GM12878 (cell line): ENCODE results near the gene OLFM1. TPM values are rescaled to one million over a fixed set of nuclear protein-coding genes. Genes with fewer than 3 reads are reported as not detected.

ENCODE experiments used
- ATAC-seq: fragments of 200-7000 bp; cut with Tn5 transposase; 3 replicates; pipeline ENCODE4 v1.9.1; 2020; ENCODE audit warnings: mild to moderate bottlenecking, moderate library complexity
- BruUV-seq: library from RNA; stranded (reverse); fragments of 400-500 nt; replicated peaks from 2 replicates; lab custom pipeline; 2021; lab: Mats Ljungman, UMichigan
- CTCF ChIA-PET: fragments of 300-600 bp; sonication (Branson Sonifier 250); formaldehyde crosslinking; extraction: SDS; loops from one replicate; lab custom pipeline; 2021; ENCODE audit warnings: inconsistent platforms; lab: Yijun Ruan, JAX
- POLR2A ChIA-PET: fragments of 350-600 bp; formaldehyde crosslinking; extraction: SDS; loops from one replicate; lab custom pipeline; 2021; ENCODE audit warnings: inconsistent platforms; lab: Charles Lee
- RAD21 ChIA-PET: fragments of 300-600 bp; sonication (Branson Sonifier 250); formaldehyde crosslinking; loops from one replicate; lab custom pipeline; 2023; ENCODE audit warnings: antibody characterized with exemption; ENCODE audit not compliant: unreplicated experiment; lab: Charles Lee
- SMC1A ChIA-PET: fragments of 300-600 bp; sonication (Branson Sonifier 250); formaldehyde crosslinking; loops from one replicate; lab custom pipeline; 2023; ENCODE audit not compliant: unreplicated experiment, uncharacterized antibody; lab: Charles Lee
- DNase-seq: peaks from one replicate; pipeline ENCODE4 v3.0.0-alpha.2; 2011; ENCODE audit warnings: low read depth, low spot score
- FAIRE-seq: peaks from 3 replicates; lab custom pipeline; 2011; peaks lifted over from hg19 to GRCh38; lab: Jason Lieb, UNC
- H2AFZ ChIP-seq: 2 replicates; pipeline ENCODE4 v1.6.0; 2011; ENCODE audit warnings: low read depth, low read length, control low read depth; ENCODE audit not compliant: control insufficient read depth
- H3K27ac ChIP-seq: 2 replicates; pipeline ENCODE4 v1.5.1; 2011; ENCODE audit warnings: control low read depth; ENCODE audit not compliant: control insufficient read depth, insufficient read depth
- H3K27me3 ChIP-seq, 2 experiments: replicated peaks in 1 of 2; 2 replicates each; pipeline versions ENCODE4 v1.6.0 to v1.6.1; 2011; ENCODE audit warnings: low read length in 1 of 2; ENCODE audit not compliant: control insufficient read depth in 2 of 2, insufficient read depth in 2 of 2
- H3K36me3 ChIP-seq, 2 experiments: 2 replicates each; pipeline ENCODE4 v1.5.1; 2011; ENCODE audit warnings: low read length in 1 of 2; ENCODE audit not compliant: control insufficient read depth in 2 of 2, insufficient read depth in 2 of 2
- H3K4me1 ChIP-seq: 2 replicates; pipeline ENCODE4 v1.6.1; 2011; ENCODE audit warnings: mild to moderate bottlenecking, low read length, moderate library complexity, mixed read lengths; ENCODE audit not compliant: control insufficient read depth, insufficient read depth
- H3K4me2 ChIP-seq: 2 replicates; pipeline ENCODE4 v1.6.0; 2011; ENCODE audit warnings: control low read depth; ENCODE audit not compliant: control insufficient read depth, insufficient read depth
- H3K4me3 ChIP-seq: fragments of 200-600 bp; sonication (generic); 2 replicates; pipeline ENCODE4 v1.5.1; 2016
- H3K79me2 ChIP-seq: 2 replicates; pipeline ENCODE4 v1.6.0; 2011; ENCODE audit warnings: low read length; ENCODE audit not compliant: control insufficient read depth, insufficient read depth
- H3K9ac ChIP-seq: 2 replicates; pipeline ENCODE4 v1.8.0; 2011; ENCODE audit warnings: low read length, control low read depth, mixed read lengths; ENCODE audit not compliant: control insufficient read depth, insufficient read depth
- H3K9me3 ChIP-seq: replicated peaks from 3 replicates; pipeline ENCODE4 v1.5.1; 2011; ENCODE audit warnings: mild to moderate bottlenecking, low read length; ENCODE audit not compliant: control insufficient read depth, insufficient read depth
- H4K20me1 ChIP-seq: 2 replicates; pipeline ENCODE4 v1.6.0; 2011; ENCODE audit not compliant: control insufficient read depth, insufficient read depth
- CHD4 ChIP-seq: fragments of 200-600 bp; sonication (generic); IDR thresholded peaks from 2 replicates; pipeline ENCODE4 v1.6.1; 2016; ENCODE audit warnings: mild to moderate bottlenecking
- EZH2 ChIP-seq: IDR thresholded peaks from 2 replicates; pipeline ENCODE4 v1.6.1; 2012; ENCODE audit warnings: low read depth, mild to moderate bottlenecking, control low read depth, inconsistent platforms, low read length, borderline replicate concordance; ENCODE audit not compliant: control insufficient read depth
- IRF4 ChIP-seq: IDR thresholded peaks from 2 replicates; pipeline ENCODE4 v1.6.1; 2011; ENCODE audit warnings: low read depth, low read length
- NFIC ChIP-seq: IDR thresholded peaks from 2 replicates; pipeline ENCODE4 v1.6.1; 2012; ENCODE audit warnings: low read depth, mild to moderate bottlenecking, inconsistent platforms, low read length, moderate library complexity
- NRF1 ChIP-seq: conservative IDR thresholded peaks from 2 replicates; pipeline ENCODE4 v1.6.1; 2011; ENCODE audit warnings: mild to moderate bottlenecking, low read depth, low read length, improper control_type of control experiment
- SPI1 ChIP-seq: IDR thresholded peaks from 2 replicates; pipeline ENCODE4 v1.6.1; 2011; ENCODE audit warnings: low read depth, mild to moderate bottlenecking, low read length, moderate library complexity, borderline replicate concordance; ENCODE audit not compliant: insufficient read depth
- ZNF384 ChIP-seq: IDR thresholded peaks from 2 replicates; pipeline ENCODE4 v1.6.1; 2012; ENCODE audit warnings: low read depth, mild to moderate bottlenecking, low read length, improper control_type of control experiment, borderline replicate concordance
- WGBS: methylation state at CpG from one replicate; pipeline ENCODE4 v1.1.6; 2016; ENCODE audit warnings: low lambda C conversion rate; ENCODE audit not compliant: insufficient replicate concordance, insufficient coverage; ENCODE audit errors: missing lambda C conversion rate; 5-methylcytosine and 5-hydroxymethylcytosine counted together
- in situ Hi-C: fragments of 300-500 bp; cut with MboI; formaldehyde crosslinking; loops from 9 replicates; pipeline ENCODE4 v1.14.3; 2018; ENCODE audit warnings: mixed read lengths
- intact Hi-C: fragments of 100-400 bp; cut with micrococcal nuclease; formaldehyde crosslinking; loops from one replicate; pipeline ENCODE4 v1.14.2; 2022; ENCODE audit not compliant: unreplicated experiment
- polyA plus RNA-seq, 11 experiments: library from polyadenylated mRNA; depleted of rRNA in 4 of 11; unstranded in 6 of 11; stranded (reverse) in 5 of 11; fragments of >200 nt; fragmentation: Nextera tagmentation in 4 of 11; fragmentation: Illumina TruSeq in 1 of 11; extraction: Ambion mirVana in 4 of 11; extraction: Trizol in 1 of 11; gene quantifications; 1 replicate in 1 of 11; 2 replicates in 10 of 11; pipeline versions ENCODE4 v1.2.1 to v1.2.3, GENCODE V29; 2011 to 2016; ENCODE audit warnings: inconsistent platforms in 2 of 11, missing spikeins in 2 of 11, low read depth in 1 of 11
- total RNA-seq, 4 experiments: library from RNA; depleted of rRNA in 3 of 4; stranded (reverse); fragments of >200 nt in 3 of 4; fragmentation: Illumina TruSeq in 1 of 4; extraction: Trizol in 1 of 4; gene quantifications; 2 replicates each; pipeline versions ENCODE4 v1.2.1 to v1.2.3, GENCODE V29; 2013 to 2021
- TF ChIP-seq, protein P1 (sequence below): IDR thresholded peaks from 2 replicates; pipeline ENCODE4 v1.6.1; 2011; ENCODE audit warnings: borderline replicate concordance, low read depth, mild to moderate bottlenecking, moderate library complexity, low read length; ENCODE audit not compliant: insufficient read depth, poor library complexity, severe bottlenecking
- TF ChIP-seq, protein P2 (sequence below): IDR thresholded peaks from 2 replicates; pipeline ENCODE4 v1.6.1; 2012; ENCODE audit warnings: low read depth, low read length, improper control_type of control experiment
- TF ChIP-seq, protein P3 (sequence below): fragments of 450-650 bp; formaldehyde crosslinking; IDR thresholded peaks from 2 replicates; pipeline ENCODE4 v1.4.0; 2022; ENCODE audit warnings: mild to moderate bottlenecking, moderate library complexity
- TF ChIP-seq, protein P4 (sequence below): fragments of 150-350 bp; IDR thresholded peaks from 2 replicates; pipeline ENCODE4 v1.6.1; 2014; ENCODE audit warnings: mild to moderate bottlenecking, low read depth, low read length

OLFM1 gene
- total and polyA plus RNA-seq, 10 of the 15 experiments (the other 5 are each of a cell fraction or from before 2014, with no cell fraction given): not detected

DNA sequence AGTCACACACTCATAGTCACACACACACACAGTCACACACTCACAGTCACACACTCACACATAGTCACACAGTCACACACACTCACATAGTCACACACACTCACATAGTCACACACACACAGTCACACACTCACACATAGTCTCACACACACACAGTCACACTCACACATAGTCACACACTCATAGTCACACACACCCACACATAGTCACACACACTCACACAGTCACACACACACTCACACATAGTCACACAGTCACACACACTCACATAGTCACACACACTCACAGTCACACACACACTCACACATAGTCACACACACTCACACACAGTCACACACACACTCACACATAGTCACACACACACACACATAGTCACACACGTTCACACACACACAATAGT, 4.1 kb downstream of the OLFM1 start (continued):
- TF ChIP-seq, protein P1, sequence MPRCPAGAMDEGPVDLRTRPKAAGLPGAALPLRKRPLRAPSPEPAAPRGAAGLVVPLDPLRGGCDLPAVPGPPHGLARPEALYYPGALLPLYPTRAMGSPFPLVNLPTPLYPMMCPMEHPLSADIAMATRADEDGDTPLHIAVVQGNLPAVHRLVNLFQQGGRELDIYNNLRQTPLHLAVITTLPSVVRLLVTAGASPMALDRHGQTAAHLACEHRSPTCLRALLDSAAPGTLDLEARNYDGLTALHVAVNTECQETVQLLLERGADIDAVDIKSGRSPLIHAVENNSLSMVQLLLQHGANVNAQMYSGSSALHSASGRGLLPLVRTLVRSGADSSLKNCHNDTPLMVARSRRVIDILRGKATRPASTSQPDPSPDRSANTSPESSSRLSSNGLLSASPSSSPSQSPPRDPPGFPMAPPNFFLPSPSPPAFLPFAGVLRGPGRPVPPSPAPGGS: peak; percentile 88
- TF ChIP-seq CHD4 (no peak), NFIC (peak; percentile 56; the same call in 1 of the 2 replicates)

DNA sequence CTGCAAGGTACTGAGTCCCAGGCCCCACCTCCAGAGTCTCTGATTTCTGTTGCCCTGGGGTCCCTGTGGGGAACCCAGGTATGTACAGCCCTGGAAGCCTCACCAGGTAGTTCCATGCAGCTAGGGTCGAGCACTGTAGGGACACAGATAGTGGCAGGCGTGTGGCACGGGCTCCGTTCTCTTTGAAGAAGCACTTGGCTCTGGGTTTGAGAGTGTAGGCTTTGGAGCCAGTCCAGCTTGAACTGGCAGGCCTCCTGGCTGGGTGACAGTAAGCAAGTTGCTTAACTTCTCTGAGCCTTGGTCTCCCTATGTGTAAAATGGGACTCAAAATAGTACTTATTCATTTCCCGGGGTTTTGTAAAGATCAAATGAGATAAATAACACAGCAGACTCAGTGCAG, 5.6 kb downstream of the OLFM1 start:
- no peak overlapping the region for H3K27ac ChIP-seq
- H3K9me3 ChIP-seq: no peaks in the 10 kb centered on the region
- ChIA-PET CTCF (no interaction called here), RAD21 (no interaction called here), POLR2A (no interaction called here), SMC1A (no interaction called here)
- no TSS peak for BruUV-seq
- H3K4me1 ChIP-seq: no peaks in the 10 kb centered on the region
- intact Hi-C loops: no loop called here
- H3K9ac ChIP-seq: no peak overlapping the region
- in situ Hi-C loops: no loop called here
- ATAC-seq (no peak), FAIRE-seq (no peak), DNase-seq (no peak)
- no peaks in the 10 kb centered on the region for H4K20me1 ChIP-seq
- 4% methylated on average over 5 of the region's 5 CpGs for WGBS
- H3K36me3 ChIP-seq: no peaks in the 10 kb centered on the region
- H3K4me2 ChIP-seq: no peak overlapping the region
- no peak overlapping the region for H3K4me3 ChIP-seq
- no peak overlapping the region for H2AFZ ChIP-seq
- peaks cover 3 to 4% of the 10 kb centered on the region in 2 experiments for H3K27me3 ChIP-seq
- H3K79me2 ChIP-seq: no peaks in the 10 kb centered on the region
- TF ChIP-seq, protein P2, sequence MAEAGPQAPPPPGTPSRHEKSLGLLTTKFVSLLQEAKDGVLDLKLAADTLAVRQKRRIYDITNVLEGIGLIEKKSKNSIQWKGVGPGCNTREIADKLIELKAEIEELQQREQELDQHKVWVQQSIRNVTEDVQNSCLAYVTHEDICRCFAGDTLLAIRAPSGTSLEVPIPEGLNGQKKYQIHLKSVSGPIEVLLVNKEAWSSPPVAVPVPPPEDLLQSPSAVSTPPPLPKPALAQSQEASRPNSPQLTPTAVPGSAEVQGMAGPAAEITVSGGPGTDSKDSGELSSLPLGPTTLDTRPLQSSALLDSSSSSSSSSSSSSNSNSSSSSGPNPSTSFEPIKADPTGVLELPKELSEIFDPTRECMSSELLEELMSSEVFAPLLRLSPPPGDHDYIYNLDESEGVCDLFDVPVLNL: no peak
- TF ChIP-seq, protein P1: no peak
- TF ChIP-seq, protein P3, sequence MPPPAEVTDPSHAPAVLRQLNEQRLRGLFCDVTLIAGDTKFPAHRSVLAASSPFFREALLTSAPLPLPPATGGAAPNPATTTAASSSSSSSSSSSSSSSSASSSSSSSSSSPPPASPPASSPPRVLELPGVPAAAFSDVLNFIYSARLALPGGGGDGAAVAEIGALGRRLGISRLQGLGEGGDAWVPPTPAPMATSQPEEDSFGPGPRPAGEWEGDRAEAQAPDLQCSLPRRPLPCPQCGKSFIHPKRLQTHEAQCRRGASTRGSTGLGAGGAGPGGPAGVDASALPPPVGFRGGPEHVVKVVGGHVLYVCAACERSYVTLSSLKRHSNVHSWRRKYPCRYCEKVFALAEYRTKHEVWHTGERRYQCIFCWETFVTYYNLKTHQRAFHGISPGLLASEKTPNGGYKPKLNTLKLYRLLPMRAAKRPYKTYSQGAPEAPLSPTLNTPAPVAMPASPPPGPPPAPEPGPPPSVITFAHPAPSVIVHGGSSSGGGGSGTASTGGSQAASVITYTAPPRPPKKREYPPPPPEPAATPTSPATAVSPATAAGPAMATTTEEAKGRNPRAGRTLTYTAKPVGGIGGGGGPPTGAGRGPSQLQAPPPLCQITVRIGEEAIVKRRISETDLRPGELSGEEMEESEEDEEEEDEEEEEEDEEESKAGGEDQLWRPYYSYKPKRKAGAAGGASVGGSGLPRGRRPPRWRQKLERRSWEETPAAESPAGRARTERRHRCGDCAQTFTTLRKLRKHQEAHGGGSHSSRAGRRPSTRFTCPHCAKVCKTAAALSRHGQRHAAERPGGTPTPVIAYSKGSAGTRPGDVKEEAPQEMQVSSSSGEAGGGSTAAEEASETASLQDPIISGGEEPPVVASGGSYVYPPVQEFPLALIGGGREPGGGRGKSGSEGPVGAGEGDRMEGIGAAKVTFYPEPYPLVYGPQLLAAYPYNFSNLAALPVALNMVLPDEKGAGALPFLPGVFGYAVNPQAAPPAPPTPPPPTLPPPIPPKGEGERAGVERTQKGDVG (CRISPR knock-in tag): no peak
- no peak for TF ChIP-seq SPI1
- no peak for TF ChIP-seq IRF4
- TF ChIP-seq NRF1: no peak
- no peak for TF ChIP-seq ZNF384
- TF ChIP-seq, protein P4, sequence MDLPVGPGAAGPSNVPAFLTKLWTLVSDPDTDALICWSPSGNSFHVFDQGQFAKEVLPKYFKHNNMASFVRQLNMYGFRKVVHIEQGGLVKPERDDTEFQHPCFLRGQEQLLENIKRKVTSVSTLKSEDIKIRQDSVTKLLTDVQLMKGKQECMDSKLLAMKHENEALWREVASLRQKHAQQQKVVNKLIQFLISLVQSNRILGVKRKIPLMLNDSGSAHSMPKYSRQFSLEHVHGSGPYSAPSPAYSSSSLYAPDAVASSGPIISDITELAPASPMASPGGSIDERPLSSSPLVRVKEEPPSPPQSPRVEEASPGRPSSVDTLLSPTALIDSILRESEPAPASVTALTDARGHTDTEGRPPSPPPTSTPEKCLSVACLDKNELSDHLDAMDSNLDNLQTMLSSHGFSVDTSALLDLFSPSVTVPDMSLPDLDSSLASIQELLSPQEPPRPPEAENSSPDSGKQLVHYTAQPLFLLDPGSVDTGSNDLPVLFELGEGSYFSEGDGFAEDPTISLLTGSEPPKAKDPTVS: no peak
- TF ChIP-seq EZH2: no peak
